Measurements from ENCODE around the gene PID1.

GRCh38 chr2:229193281-229193680, 77.8 kb downstream of the PID1 start:
- TF ChIP-seq CTCF (IDR thresholded peaks at IDR 0.05) (no peak), POLR2A (IDR thresholded peaks at IDR 0.05) (no peak), POLR2AphosphoS5 (IDR thresholded peaks at IDR 0.05) (no peak)

All from suprapubic skin (tissue), 4 donors.